ENCODE data around the gene CRELD2. TPM values are rescaled to one million over a fixed set of nuclear protein-coding genes. Genes with fewer than 3 reads are reported as not detected.
A peak's percentile ranks its signal among the peaks of the same experiment; 100 is the strongest.

The CRELD2 gene
- total and polyA plus RNA-seq, 2 of the 13 experiments (the other 11 are each of a cell fraction or from before 2014, with no cell fraction given): 17.2 to 44.7 TPM

DNA sequence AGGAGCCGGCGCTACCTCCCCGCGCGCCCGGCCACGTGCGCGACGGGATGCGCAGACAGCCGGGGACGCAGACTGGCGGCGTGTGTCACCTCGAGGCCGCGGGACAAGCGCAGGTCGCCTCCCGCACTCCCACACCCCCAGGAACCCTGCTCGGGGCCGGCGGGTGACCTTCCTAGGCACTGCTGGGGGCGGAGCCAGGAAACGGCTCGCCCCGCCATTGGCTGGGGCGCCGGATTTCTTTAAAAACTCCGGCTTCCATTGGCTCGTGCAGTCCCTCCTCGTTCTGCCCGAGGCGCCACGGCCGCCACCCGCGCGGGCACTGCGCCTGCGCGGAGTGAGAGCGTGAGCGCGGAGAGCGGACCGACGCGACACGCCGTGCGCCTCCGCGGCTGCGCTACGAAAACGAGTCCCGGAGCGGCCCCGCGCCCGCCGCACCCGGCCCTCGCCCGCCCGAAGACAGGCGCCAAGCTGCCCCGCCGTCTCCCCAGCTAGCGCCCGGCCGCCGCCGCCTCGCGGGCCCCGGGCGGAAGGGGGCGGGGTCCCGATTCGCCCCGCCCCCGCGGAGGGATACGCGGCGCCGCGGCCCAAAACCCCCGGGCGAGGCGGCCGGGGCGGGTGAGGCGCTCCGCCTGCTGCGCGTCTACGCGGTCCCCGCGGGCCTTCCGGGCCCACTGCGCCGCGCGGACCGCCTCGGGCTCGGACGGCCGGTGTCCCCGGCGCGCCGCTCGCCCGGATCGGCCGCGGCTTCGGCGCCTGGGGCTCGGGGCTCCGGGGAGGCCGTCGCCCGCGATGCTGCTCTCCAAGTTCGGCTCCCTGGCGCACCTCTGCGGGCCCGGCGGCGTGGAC is 41.9 kb downstream of the CRELD2 start, which contains the start of gene PIM3 (continued):
- TF ChIP-seq, protein P1, sequence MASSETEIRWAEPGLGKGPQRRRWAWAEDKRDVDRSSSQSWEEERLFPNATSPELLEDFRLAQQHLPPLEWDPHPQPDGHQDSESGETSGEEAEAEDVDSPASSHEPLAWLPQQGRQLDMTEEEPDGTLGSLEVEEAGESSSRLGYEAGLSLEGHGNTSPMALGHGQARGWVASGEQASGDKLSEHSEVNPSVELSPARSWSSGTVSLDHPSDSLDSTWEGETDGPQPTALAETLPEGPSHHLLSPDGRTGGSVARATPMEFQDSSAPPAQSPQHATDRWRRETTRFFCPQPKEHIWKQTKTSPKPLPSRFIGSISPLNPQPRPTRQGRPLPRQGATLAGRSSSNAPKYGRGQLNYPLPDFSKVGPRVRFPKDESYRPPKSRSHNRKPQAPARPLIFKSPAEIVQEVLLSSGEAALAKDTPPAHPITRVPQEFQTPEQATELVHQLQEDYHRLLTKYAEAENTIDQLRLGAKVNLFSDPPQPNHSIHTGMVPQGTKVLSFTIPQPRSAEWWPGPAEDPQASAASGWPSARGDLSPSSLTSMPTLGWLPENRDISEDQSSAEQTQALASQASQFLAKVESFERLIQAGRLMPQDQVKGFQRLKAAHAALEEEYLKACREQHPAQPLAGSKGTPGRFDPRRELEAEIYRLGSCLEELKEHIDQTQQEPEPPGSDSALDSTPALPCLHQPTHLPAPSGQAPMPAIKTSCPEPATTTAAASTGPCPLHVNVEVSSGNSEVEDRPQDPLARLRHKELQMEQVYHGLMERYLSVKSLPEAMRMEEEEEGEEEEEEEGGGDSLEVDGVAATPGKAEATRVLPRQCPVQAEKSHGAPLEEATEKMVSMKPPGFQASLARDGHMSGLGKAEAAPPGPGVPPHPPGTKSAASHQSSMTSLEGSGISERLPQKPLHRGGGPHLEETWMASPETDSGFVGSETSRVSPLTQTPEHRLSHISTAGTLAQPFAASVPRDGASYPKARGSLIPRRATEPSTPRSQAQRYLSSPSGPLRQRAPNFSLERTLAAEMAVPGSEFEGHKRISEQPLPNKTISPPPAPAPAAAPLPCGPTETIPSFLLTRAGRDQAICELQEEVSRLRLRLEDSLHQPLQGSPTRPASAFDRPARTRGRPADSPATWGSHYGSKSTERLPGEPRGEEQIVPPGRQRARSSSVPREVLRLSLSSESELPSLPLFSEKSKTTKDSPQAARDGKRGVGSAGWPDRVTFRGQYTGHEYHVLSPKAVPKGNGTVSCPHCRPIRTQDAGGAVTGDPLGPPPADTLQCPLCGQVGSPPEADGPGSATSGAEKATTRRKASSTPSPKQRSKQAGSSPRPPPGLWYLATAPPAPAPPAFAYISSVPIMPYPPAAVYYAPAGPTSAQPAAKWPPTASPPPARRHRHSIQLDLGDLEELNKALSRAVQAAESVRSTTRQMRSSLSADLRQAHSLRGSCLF (CRISPR knock-in tag; IDR thresholded peaks at IDR 0.05; ENCODE audit: borderline replicate concordance): peak; percentile 29; the same call in 1 of the 2 replicates
- TF ChIP-seq, protein P2, sequence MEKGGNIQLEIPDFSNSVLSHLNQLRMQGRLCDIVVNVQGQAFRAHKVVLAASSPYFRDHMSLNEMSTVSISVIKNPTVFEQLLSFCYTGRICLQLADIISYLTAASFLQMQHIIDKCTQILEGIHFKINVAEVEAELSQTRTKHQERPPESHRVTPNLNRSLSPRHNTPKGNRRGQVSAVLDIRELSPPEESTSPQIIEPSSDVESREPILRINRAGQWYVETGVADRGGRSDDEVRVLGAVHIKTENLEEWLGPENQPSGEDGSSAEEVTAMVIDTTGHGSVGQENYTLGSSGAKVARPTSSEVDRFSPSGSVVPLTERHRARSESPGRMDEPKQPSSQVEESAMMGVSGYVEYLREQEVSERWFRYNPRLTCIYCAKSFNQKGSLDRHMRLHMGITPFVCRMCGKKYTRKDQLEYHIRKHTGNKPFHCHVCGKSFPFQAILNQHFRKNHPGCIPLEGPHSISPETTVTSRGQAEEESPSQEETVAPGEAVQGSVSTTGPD (CRISPR knock-in tag; IDR thresholded peaks at IDR 0.05): no peak
- TF ChIP-seq ZNF780A (CRISPR knock-in tag; IDR thresholded peaks at IDR 0.05) (no peak), ZSCAN31 (CRISPR knock-in tag; IDR thresholded peaks at IDR 0.05; ENCODE audit: low read depth) (peak; percentile 87; the same call in 1 of the 2 replicates), HOXD1 (CRISPR knock-in tag; IDR thresholded peaks at IDR 0.05) (peak; percentile 73; the same call in 1 of the 2 replicates), SP5 (CRISPR knock-in tag; IDR thresholded peaks at IDR 0.05; ENCODE audit: borderline replicate concordance, low read depth) (peak; percentile 51; the same call in 1 of the 2 replicates), NFE2L2 (IDR thresholded peaks at IDR 0.05; ENCODE audit: low read length) (no peak), ZNF775 (CRISPR knock-in tag; IDR thresholded peaks at IDR 0.05; ENCODE audit: borderline replicate concordance) (no peak), ZEB1 (IDR thresholded peaks at IDR 0.05; ENCODE audit: insufficient replicate concordance, low read depth) (no peak), ADNP (CRISPR knock-in tag; IDR thresholded peaks at IDR 0.05) (no peak), ZNF136 (CRISPR knock-in tag; IDR thresholded peaks at IDR 0.05; ENCODE audit: low read depth) (no peak)
- TF ChIP-seq, protein P3, sequence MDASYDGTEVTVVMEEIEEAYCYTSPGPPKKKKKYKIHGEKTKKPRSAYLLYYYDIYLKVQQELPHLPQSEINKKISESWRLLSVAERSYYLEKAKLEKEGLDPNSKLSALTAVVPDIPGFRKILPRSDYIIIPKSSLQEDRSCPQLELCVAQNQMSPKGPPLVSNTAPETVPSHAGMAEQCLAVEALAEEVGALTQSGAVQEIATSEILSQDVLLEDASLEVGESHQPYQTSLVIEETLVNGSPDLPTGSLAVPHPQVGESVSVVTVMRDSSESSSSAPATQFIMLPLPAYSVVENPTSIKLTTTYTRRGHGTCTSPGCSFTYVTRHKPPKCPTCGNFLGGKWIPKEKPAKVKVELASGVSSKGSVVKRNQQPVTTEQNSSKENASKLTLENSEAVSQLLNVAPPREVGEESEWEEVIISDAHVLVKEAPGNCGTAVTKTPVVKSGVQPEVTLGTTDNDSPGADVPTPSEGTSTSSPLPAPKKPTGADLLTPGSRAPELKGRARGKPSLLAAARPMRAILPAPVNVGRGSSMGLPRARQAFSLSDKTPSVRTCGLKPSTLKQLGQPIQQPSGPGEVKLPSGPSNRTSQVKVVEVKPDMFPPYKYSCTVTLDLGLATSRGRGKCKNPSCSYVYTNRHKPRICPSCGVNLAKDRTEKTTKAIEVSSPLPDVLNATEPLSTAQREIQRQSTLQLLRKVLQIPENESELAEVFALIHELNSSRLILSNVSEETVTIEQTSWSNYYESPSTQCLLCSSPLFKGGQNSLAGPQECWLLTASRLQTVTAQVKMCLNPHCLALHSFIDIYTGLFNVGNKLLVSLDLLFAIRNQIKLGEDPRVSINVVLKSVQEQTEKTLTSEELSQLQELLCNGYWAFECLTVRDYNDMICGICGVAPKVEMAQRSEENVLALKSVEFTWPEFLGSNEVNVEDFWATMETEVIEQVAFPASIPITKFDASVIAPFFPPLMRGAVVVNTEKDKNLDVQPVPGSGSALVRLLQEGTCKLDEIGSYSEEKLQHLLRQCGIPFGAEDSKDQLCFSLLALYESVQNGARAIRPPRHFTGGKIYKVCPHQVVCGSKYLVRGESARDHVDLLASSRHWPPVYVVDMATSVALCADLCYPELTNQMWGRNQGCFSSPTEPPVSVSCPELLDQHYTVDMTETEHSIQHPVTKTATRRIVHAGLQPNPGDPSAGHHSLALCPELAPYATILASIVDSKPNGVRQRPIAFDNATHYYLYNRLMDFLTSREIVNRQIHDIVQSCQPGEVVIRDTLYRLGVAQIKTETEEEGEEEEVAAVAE (CRISPR knock-in tag; IDR thresholded peaks at IDR 0.05; ENCODE audit: borderline replicate concordance): no peak; the same call in 1 of the 2 replicates
- TF ChIP-seq, protein P4, sequence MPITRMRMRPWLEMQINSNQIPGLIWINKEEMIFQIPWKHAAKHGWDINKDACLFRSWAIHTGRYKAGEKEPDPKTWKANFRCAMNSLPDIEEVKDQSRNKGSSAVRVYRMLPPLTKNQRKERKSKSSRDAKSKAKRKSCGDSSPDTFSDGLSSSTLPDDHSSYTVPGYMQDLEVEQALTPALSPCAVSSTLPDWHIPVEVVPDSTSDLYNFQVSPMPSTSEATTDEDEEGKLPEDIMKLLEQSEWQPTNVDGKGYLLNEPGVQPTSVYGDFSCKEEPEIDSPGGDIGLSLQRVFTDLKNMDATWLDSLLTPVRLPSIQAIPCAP (CRISPR knock-in tag; IDR thresholded peaks at IDR 0.05; ENCODE audit: low read depth): no peak

Data from HepG2 (cell line).